Upper lobe of right lung (tissue), 1 donor: ENCODE results near the gene POLR2M. TPM values are rescaled to one million over a fixed set of nuclear protein-coding genes. Genes with fewer than 3 reads are reported as not detected.

Source experiments
- ATAC-seq: fragments of 200-7000 bp; cut with Tn5 transposase; one replicate; pipeline ENCODE4 v1.9.1; 2020; ENCODE audit warnings: mild to moderate bottlenecking, moderate library complexity
- DNase-seq: peaks from one replicate; pipeline ENCODE4 v3.0.0-alpha.2; 2020
- H3K27ac ChIP-seq: fragments of 200-600 bp; one replicate; pipeline ENCODE4 v1.8.0; 2022
- H3K27me3 ChIP-seq: fragments of 200-600 bp; one replicate; pipeline ENCODE4 v1.8.0; 2022; ENCODE audit warnings: mild to moderate bottlenecking
- H3K36me3 ChIP-seq: fragments of 200-600 bp; one replicate; pipeline ENCODE4 v1.8.0; 2022
- H3K4me1 ChIP-seq: fragments of 200-600 bp; one replicate; pipeline ENCODE4 v1.8.0; 2022
- H3K4me3 ChIP-seq: fragments of 200-600 bp; one replicate; pipeline ENCODE4 v1.8.0; 2022; ENCODE audit warnings: mild to moderate bottlenecking
- H3K9me3 ChIP-seq: fragments of 200-600 bp; one replicate; pipeline ENCODE4 v1.8.0; 2022
- intact Hi-C: fragments of 100-400 bp; cut with DNase I; formaldehyde crosslinking; loops from one replicate; pipeline ENCODE4 v1.11.0; 2022
- total RNA-seq: library from RNA; stranded (reverse); fragmentation: NEBNext Ultra II Directional; extraction: Animal tissue kit (Norgen Biotek cat#: 25700); gene quantifications from one replicate; pipeline ENCODE4 v1.2.1, GENCODE V29; 2021
- TF ChIP-seq, protein P1 (sequence below): fragments of 200-600 bp; IDR thresholded peaks from one replicate; pipeline ENCODE4 v1.8.0; 2022; ENCODE audit warnings: antibody characterized with exemption
- donor health status: DM: no; HTN: yes; CAD: no; lungs with severe emphysema.

Gene POLR2M
- total RNA-seq, 1 donor from 2014 or later = 63.7 TPM

DNA sequence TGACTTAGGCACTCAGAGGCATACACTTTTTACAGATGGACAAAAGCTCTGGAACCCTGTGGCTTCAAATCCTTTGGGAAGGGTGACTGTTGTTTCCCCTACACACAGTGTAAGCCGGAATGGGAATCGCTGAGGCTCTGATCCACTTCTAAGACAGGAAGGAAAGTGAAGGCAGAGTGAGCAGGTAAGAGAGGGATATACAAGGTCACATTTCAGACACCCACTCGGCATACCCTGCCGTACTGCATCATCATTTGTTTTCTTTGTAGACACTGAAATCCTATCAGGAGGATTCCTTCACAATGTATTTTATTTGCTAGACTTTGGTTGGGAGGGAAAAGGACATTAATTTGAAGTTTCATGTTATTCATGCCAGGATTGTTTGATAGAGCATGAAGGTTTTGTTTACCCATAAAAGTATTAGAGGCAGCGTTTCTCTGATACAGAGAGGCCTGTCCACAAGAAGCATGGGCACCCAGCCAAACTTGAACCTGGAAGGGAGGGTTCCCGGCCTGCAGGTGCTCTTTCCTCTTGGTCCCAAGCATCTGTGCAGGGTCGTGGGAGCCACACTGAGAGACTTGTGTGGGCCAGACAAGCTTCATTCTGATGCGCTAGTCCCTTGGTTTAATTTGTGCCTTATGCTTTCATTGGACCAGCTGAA is 21.9 kb upstream of the POLR2M start:
- Histone ChIP-seq H3K4me1 (no peaks in the 10 kb centered on the region), H3K27me3 (no peaks in the 10 kb centered on the region), H3K4me3 (no peak overlapping the region), H3K36me3 (no peaks in the 10 kb centered on the region), H3K9me3 (no peaks in the 10 kb centered on the region), H3K27ac (no peak overlapping the region)
- TF ChIP-seq, protein P1, sequence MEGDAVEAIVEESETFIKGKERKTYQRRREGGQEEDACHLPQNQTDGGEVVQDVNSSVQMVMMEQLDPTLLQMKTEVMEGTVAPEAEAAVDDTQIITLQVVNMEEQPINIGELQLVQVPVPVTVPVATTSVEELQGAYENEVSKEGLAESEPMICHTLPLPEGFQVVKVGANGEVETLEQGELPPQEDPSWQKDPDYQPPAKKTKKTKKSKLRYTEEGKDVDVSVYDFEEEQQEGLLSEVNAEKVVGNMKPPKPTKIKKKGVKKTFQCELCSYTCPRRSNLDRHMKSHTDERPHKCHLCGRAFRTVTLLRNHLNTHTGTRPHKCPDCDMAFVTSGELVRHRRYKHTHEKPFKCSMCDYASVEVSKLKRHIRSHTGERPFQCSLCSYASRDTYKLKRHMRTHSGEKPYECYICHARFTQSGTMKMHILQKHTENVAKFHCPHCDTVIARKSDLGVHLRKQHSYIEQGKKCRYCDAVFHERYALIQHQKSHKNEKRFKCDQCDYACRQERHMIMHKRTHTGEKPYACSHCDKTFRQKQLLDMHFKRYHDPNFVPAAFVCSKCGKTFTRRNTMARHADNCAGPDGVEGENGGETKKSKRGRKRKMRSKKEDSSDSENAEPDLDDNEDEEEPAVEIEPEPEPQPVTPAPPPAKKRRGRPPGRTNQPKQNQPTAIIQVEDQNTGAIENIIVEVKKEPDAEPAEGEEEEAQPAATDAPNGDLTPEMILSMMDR = no peak
- ATAC-seq = no peak
- no peak for DNase-seq
- intact Hi-C loops = no loop called here

DNA sequence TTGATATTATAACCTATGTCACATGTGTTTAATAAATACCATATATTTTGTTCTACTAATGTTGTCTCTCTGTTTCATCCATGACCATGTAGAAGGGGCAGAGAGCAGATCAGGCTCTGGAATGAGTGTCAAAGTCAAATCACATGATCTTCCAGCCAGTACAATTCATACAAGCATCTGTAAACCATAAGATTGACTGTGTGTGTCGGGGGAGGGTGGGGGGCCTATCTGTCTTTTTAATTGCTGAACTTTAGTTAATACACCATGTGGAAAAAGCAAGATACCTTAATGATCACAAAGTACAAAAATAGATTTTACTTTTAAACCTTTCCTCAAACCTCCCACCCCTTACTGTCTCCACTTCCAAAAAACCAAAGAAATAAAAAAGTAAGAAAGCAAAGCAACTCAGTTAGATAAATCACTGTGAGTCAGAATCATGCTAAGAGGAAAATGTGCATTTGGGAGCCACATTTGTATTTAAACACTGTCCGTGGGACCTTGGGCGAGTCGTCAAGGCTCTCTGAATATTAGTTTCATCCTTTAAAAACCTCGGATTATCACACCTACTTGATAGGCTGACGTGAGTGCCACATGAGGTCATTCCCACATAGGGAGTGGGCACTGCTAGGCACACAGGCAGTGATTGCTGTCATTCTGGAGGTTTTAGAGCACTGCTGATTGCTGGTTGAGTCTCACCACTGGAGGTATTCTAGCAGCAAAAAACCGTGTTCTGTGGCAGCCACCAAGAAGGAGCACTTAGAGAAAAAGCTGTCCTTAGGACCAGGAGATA is 21.0 kb upstream of the POLR2M start:
- TF ChIP-seq, protein P1 = no peak
- ATAC-seq (no peak), DNase-seq (no peak)
- Histone ChIP-seq H3K27ac (no peak overlapping the region), H3K9me3 (no peaks in the 10 kb centered on the region), H3K4me1 (no peaks in the 10 kb centered on the region), H3K36me3 (no peaks in the 10 kb centered on the region), H3K4me3 (no peak overlapping the region), H3K27me3 (no peaks in the 10 kb centered on the region)
- intact Hi-C loops = no loop called here

DNA sequence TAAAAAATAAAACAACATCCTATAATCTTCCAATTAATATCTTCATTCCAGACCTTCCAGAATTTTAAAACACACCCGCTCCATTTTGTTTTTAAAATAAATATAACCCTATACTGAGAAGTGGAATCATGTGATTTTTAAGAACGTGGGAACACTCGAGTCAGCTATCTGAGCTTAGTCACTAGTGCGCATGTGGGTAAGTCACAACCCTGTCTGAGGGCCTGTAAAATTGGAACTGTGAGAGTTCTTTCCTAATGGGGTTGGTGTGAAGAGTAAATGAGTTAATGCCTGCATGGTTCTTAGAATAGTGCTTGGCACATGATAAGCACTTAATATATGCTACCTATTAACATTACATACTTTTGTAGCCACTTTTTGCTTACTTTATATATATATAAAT is 19.9 kb upstream of the POLR2M start:
- no peak for DNase-seq
- H3K9me3 ChIP-seq = no peaks in the 10 kb centered on the region
- no peak overlapping the region for H3K27ac ChIP-seq
- H3K27me3 ChIP-seq = no peaks in the 10 kb centered on the region
- no peak overlapping the region for H3K4me3 ChIP-seq
- H3K36me3 ChIP-seq = no peaks in the 10 kb centered on the region
- intact Hi-C loops = no loop called here
- TF ChIP-seq, protein P1 = no peak
- no peak for ATAC-seq
- no peaks in the 10 kb centered on the region for H3K4me1 ChIP-seq

DNA sequence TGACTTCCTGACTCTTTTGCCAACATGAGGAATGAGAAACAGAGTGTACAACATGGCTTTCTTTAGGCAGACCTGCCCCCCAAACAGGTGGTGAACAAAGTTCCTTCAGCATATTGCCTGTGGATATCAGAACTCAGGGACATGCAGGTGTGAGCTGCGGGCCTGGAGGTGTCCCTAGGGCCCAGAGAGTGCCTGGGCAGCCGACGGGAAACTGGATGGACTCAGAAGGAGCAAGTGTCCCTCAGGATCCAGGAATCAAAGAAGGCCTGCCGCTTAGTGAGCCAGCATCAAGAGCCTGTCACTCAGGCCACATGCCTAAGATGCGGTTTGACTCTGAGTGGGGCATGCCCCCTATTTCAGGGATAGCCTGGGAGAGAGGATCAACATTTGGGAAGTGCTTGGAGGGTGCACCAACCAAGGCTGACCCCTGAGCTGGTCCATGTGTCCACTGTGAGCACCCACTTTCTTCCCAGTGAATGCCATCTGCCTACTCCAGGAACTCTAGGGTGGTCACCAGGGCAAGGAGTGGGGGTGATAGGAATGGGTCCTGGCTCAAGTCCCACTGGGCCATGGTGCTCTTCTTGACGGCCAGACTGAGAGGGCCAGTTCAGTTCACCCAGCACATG is 16.1 kb upstream of the POLR2M start:
- TF ChIP-seq, protein P1 = no peak
- Histone ChIP-seq H3K9me3 (no peaks in the 10 kb centered on the region), H3K27me3 (no peaks in the 10 kb centered on the region), H3K4me3 (no peak overlapping the region), H3K27ac (no peak overlapping the region), H3K36me3 (no peaks in the 10 kb centered on the region), H3K4me1 (no peaks in the 10 kb centered on the region)
- intact Hi-C loops = no loop called here
- no peak for DNase-seq
- peak; percentile 16 for ATAC-seq

DNA sequence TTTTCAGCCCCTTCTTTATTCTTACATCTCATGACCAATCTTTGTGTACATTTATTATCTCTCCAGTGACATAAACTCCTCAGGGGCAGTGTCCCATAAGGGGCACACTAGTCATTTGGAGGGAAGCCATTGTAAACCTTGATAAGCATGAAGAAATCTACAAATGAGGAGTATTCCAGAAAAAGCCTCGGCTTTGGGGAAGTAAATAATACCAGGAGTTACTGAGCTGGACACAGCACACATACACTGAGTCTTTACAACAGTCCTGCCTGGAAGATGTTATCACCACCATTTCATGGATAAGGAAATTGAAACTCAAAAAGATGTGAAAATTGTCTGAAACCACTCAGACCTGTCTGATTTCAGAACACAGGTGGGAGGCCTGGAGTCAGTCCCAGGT is 15.4 kb upstream of the POLR2M start:
- intact Hi-C loops = no loop called here
- Histone ChIP-seq H3K27ac (no peak overlapping the region), H3K4me1 (no peaks in the 10 kb centered on the region), H3K4me3 (no peak overlapping the region), H3K27me3 (no peaks in the 10 kb centered on the region), H3K36me3 (no peaks in the 10 kb centered on the region), H3K9me3 (no peaks in the 10 kb centered on the region)
- ATAC-seq (no peak), DNase-seq (no peak)
- TF ChIP-seq, protein P1 = no peak
